GM12892 (cell line): Measurements from ENCODE around the gene NGF.

Experiments
- DNase-seq: peaks from one replicate; pipeline ENCODE4 v3.0.0; 2011; ENCODE audit not compliant: insufficient read length
- FAIRE-seq: peaks from 2 replicates; lab custom pipeline; 2011; peaks lifted over from hg19 to GRCh38; lab: Jason Lieb, UNC
- POLR2A ChIP-seq: IDR thresholded peaks from 2 replicates; pipeline ENCODE4 v1.6.1; 2011; ENCODE audit warnings: low read depth, low read length, control low read depth
- POLR2AphosphoS5 ChIP-seq: IDR thresholded peaks from 2 replicates; pipeline ENCODE4 v1.6.1; 2011; ENCODE audit warnings: low read depth, low read length, control low read depth
- TAF1 ChIP-seq: IDR thresholded peaks from 2 replicates; pipeline ENCODE4 v1.6.1; 2011; ENCODE audit warnings: low read depth, mild to moderate bottlenecking, control low read depth, low read length, borderline replicate concordance

Gene NGF

GRCh38 chr1:115356356-115356755 is 18.3 kb upstream of the NGF start:
- TF ChIP-seq POLR2A = no peak
- no peak for TF ChIP-seq TAF1
- DNase-seq (no peak), FAIRE-seq (no peak)

- DNase-seq (no peak), FAIRE-seq (no peak)
- TF ChIP-seq POLR2AphosphoS5 (no peak), TAF1 (no peak), POLR2A (no peak)
Observed at GRCh38 chr1:115355069-115355468, 17.0 kb upstream of the NGF start.

DNA sequence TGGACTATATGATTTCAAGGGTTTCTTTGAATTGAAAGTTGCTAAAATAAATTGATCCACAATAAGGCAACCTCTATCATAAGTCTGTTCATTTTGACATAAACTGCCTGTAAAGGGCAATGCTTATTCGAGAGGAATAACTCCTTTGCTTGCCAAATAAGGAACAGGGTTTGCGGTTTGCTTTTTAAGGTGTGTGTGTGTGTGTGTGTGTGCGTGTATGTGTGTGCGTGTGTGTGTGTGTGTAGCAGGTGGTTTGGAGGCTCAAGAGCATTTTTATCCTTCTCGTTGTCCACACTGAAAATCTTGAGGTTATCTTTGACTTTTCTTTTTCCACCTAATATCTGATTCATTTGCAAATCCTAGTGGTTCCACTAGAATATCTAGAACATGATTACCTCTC is 13.1 kb upstream of the NGF start:
- DNase-seq = no peak
- no peak for FAIRE-seq
- no peak for TF ChIP-seq POLR2A

DNA sequence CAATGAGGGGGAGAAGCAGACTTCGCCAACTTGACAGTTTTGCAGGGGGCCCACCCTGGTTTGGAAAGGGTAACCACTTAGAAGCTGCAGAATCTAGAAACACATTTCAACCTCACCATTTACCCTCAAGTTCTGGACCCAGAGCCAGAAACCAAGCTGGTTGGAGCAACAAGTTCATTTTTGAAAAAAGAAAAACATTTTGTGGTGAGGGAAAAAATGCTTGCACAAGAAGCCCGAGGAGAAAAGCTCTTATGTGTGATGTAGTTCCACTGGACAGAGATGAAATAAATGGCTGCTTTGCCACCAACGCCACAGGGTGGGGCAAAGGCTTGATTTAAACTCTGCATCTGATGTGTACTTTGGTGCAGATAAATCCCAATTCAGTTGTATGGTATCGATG is 10.6 kb upstream of the NGF start:
- FAIRE-seq = no peak
- TF ChIP-seq POLR2A = no peak
- no peak for TF ChIP-seq POLR2AphosphoS5
- no peak for TF ChIP-seq TAF1
- DNase-seq = no peak

DNA sequence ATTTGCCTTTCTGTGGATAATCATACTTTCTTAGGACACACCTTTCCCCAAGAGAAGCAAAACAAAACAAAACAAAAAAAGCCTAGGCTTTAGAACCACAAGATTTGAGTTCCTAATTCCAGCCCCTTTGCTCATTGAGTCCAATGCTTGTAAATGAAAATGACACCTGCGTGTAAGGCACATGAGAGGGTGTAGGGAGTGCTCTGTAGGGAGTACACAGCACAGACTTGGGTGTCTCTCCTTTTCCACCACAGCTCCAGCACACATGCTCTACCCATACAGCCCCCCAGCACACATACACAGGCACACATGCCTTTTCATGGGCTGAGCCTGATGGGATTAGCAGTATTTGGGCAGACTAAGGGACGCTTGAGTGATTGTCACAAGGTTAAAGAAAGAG is 9.2 kb upstream of the NGF start:
- no peak for TF ChIP-seq POLR2AphosphoS5
- TF ChIP-seq POLR2A = no peak
- no peak for TF ChIP-seq TAF1
- DNase-seq (no peak), FAIRE-seq (no peak)

DNA sequence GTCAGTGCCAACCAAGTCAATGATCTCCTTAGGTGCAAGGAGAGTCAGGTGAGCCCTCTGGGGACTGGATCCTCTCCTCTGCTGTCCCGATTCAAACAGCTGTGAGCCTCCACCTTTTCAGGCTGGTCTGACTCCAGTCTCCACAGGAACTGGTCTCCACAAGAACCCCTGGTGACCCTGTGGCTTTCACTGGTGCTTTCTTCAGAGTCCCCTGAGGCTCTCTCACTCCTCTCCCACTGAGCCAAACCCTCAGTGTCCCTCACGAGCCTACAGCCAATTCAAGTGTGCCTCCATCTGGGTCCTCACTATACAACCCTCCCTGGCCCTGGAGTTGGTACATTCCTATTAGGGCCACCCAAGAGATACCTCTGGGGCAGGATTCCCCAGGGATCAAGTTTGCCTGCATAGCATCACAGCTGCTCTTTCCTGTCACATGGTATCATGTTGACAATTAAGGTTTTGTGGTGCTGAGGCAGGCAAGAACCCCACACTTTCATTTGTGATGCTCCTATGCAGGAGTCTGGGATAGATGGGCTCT is 5.2 kb upstream of the NGF start:
- TF ChIP-seq POLR2AphosphoS5 = no peak
- TF ChIP-seq TAF1 = no peak
- no peak for TF ChIP-seq POLR2A
- FAIRE-seq (no peak), DNase-seq (no peak)

GRCh38 chr1:115341948-115342347 is 3.9 kb upstream of the NGF start:
- FAIRE-seq (no peak), DNase-seq (no peak)
- no peak for TF ChIP-seq POLR2AphosphoS5
- TF ChIP-seq TAF1 = no peak
- no peak for TF ChIP-seq POLR2A

DNA sequence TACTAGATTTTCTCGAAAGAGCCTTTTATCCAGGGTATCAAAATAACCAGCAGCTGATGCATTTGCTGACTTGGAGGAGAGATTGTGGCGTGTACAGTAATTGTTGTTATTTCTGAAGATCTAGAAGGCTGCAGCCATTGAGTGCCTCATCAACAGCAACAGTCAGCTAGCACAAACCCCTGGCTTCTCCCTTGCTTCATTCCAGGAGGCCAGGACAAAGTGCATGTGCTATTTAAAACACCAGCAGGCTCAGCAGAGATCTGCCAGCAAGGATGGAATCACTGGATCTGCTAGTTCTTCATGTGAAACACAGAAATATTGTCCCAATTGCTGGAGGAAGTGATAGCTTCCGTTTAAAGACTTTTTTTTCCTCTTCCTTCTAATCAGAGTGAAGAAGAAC is 2.8 kb upstream of the NGF start:
- FAIRE-seq (no peak), DNase-seq (no peak)
- TF ChIP-seq POLR2A (no peak), POLR2AphosphoS5 (no peak), TAF1 (no peak)

GRCh38 chr1:115338457-115338820 is 390 bp upstream of the NGF start:
- TF ChIP-seq POLR2A (no peak), POLR2AphosphoS5 (no peak), TAF1 (no peak)
- FAIRE-seq (no peak), DNase-seq (no peak)

GRCh38 chr1:115337276-115337632 is 795 bp downstream of the NGF start:
- DNase-seq (no peak), FAIRE-seq (no peak)
- TF ChIP-seq TAF1 = no peak

DNA sequence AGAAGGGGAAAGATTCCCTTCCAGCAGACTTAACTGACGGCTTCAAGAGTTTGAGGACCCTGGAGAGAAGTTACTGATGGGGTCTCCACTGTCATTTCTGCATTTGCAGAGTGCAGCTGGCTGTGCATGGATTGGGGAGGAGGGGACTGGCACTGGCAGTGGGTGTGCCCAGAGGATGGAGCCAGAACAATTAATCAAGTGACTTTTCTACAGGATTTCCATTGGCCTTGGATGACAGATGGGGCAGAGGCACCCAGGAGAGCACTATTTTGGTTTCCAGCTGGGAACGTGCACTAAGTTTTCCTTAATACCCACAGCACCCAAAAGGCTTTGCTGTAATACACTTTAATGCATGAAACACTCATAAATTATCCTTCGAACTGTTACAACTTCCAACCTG is 1.3 kb downstream of the NGF start:
- no peak for DNase-seq
- no peak for TF ChIP-seq TAF1
- no peak for TF ChIP-seq POLR2AphosphoS5
- TF ChIP-seq POLR2A = no peak
- no peak for FAIRE-seq

DNA sequence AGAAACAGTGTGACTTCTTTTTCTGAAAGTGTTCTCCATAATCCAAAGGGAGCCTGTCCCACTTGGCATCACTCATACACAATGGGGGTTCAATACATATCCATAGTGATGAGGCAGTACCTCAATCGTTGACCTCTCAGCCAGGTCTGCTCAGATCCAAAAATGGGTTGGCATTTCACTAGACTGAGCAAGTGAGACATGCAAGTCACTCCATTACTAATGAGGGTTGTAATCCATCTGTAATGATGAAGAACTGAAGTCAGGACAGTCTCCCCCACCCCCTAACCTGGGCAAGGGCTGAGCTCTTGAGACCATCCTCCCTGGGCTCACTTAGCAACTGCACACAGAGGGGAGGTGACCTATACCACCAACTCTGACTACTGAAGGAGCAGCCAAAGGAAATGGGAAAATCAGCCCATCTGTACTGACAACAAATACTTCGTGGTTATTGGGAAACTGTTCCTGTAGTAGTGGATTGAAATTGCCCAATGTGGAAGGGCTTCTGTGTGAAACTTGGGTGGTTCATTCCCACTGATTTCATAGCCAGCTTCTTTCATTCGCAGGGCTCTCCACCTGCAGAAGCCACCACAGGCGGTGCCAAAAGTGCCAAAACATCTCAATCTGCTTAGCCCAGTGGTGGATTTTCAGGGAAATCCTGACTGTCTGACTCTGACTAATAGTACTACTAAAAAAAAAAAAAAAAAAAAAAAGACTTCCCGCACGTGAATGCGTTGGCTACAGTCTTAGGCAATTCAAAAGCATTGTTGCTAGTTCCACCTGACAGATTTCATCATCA is 5.0 kb downstream of the NGF start:
- FAIRE-seq = no peak
- no peak for DNase-seq
- TF ChIP-seq TAF1 (no peak), POLR2A (no peak), POLR2AphosphoS5 (no peak)
